ENCODE measurements around the gene KCNN3.

Gene KCNN3

GRCh38 chr1:154758346-154758745, 111.7 kb downstream of the KCNN3 start:
- H3K27ac ChIP-seq: no peak overlapping the region
- no peak for DNase-seq (ENCODE audit: low read depth, low spot score)

GRCh38 chr1:154756793-154757548, 113.1 kb downstream of the KCNN3 start:
- DNase-seq (ENCODE audit: low read depth, low spot score): no peak
- no peak overlapping the region for H3K27ac ChIP-seq

- no peak for DNase-seq (ENCODE audit: low read depth, low spot score)
- H3K27ac ChIP-seq: no peak overlapping the region
Measured at GRCh38 chr1:154755858-154756730, 114.0 kb downstream of the KCNN3 start.

- H3K27ac ChIP-seq: no peak overlapping the region
- no peak for DNase-seq (ENCODE audit: low read depth, low spot score)
Measured at GRCh38 chr1:154753426-154753825, 116.7 kb downstream of the KCNN3 start.

- no peak for DNase-seq (ENCODE audit: low read depth, low spot score)
- H3K27ac ChIP-seq: no peak overlapping the region
Measured at GRCh38 chr1:154752273-154753030, 117.6 kb downstream of the KCNN3 start.

- DNase-seq (ENCODE audit: low read depth, low spot score): no peak
- no peak overlapping the region for H3K27ac ChIP-seq
Measured at GRCh38 chr1:154751690-154752089, 118.4 kb downstream of the KCNN3 start.

- H3K27ac ChIP-seq: no peak overlapping the region
- no peak for DNase-seq (ENCODE audit: low read depth, low spot score)
Measured at GRCh38 chr1:154750681-154751665, 119.1 kb downstream of the KCNN3 start.

- no peak overlapping the region for H3K27ac ChIP-seq
- DNase-seq (ENCODE audit: low read depth, low spot score): no peak
Measured at GRCh38 chr1:154749078-154749760, 120.9 kb downstream of the KCNN3 start.

GRCh38 chr1:154748405-154748775, 121.7 kb downstream of the KCNN3 start:
- no peak overlapping the region for H3K27ac ChIP-seq
- DNase-seq (ENCODE audit: low read depth, low spot score): no peak

- DNase-seq (ENCODE audit: low read depth, low spot score): no peak
- no peak overlapping the region for H3K27ac ChIP-seq
Measured at GRCh38 chr1:154747740-154748404, 122.2 kb downstream of the KCNN3 start.

GRCh38 chr1:154747380-154747739, 122.7 kb downstream of the KCNN3 start:
- DNase-seq (ENCODE audit: low read depth, low spot score): no peak
- no peak overlapping the region for H3K27ac ChIP-seq

- DNase-seq (ENCODE audit: low read depth, low spot score): no peak
- no peak overlapping the region for H3K27ac ChIP-seq
Measured at GRCh38 chr1:154746622-154747299, 123.3 kb downstream of the KCNN3 start.

- no peak for DNase-seq (ENCODE audit: low read depth, low spot score)
- H3K27ac ChIP-seq: no peak overlapping the region
Measured at GRCh38 chr1:154745750-154746425, 124.2 kb downstream of the KCNN3 start.

- DNase-seq (ENCODE audit: low read depth, low spot score): no peak
- H3K27ac ChIP-seq: no peak overlapping the region
Measured at GRCh38 chr1:154745286-154745731, 124.8 kb downstream of the KCNN3 start.

- DNase-seq (ENCODE audit: low read depth, low spot score): no peak
- H3K27ac ChIP-seq: no peak overlapping the region
Measured at GRCh38 chr1:154744352-154745035, 125.6 kb downstream of the KCNN3 start.

- DNase-seq (ENCODE audit: low read depth, low spot score): no peak
- H3K27ac ChIP-seq: no peak overlapping the region
Measured at GRCh38 chr1:154743526-154744036, 126.5 kb downstream of the KCNN3 start.

- DNase-seq (ENCODE audit: low read depth, low spot score): no peak
- no peak overlapping the region for H3K27ac ChIP-seq
Measured at GRCh38 chr1:154742606-154743005, 127.5 kb downstream of the KCNN3 start.

Data from epithelial cell of prostate (primary cell).